GM12872 (cell line): ENCODE data around the gene OLIG3.

ENCODE experiments used
- CTCF ChIP-seq: IDR thresholded peaks from 3 replicates; pipeline ENCODE4 v1.5.1; 2011; ENCODE audit warnings: low read depth, mild to moderate bottlenecking, low read length, moderate library complexity; ENCODE audit not compliant: insufficient read depth

Gene OLIG3

GRCh38 chr6:137489046-137490005 is 4.9 kb downstream of the OLIG3 start:
- no peak for TF ChIP-seq CTCF

- no peak for TF ChIP-seq CTCF
Observed at GRCh38 chr6:137488150-137489045, 5.8 kb downstream of the OLIG3 start.

- no peak for TF ChIP-seq CTCF
Observed at GRCh38 chr6:137487869-137488149, 6.4 kb downstream of the OLIG3 start.

GRCh38 chr6:137487181-137487868 is 6.9 kb downstream of the OLIG3 start:
- TF ChIP-seq CTCF, result no peak

- no peak for TF ChIP-seq CTCF
Observed at GRCh38 chr6:137486416-137486815, 7.8 kb downstream of the OLIG3 start.

- no peak for TF ChIP-seq CTCF
Observed at GRCh38 chr6:137480431-137480830, 13.8 kb downstream of the OLIG3 start.

GRCh38 chr6:137475103-137475502 is 19.1 kb downstream of the OLIG3 start:
- no peak for TF ChIP-seq CTCF
